ENCODE results near the gene LYRM4.

Gene LYRM4

DNA sequence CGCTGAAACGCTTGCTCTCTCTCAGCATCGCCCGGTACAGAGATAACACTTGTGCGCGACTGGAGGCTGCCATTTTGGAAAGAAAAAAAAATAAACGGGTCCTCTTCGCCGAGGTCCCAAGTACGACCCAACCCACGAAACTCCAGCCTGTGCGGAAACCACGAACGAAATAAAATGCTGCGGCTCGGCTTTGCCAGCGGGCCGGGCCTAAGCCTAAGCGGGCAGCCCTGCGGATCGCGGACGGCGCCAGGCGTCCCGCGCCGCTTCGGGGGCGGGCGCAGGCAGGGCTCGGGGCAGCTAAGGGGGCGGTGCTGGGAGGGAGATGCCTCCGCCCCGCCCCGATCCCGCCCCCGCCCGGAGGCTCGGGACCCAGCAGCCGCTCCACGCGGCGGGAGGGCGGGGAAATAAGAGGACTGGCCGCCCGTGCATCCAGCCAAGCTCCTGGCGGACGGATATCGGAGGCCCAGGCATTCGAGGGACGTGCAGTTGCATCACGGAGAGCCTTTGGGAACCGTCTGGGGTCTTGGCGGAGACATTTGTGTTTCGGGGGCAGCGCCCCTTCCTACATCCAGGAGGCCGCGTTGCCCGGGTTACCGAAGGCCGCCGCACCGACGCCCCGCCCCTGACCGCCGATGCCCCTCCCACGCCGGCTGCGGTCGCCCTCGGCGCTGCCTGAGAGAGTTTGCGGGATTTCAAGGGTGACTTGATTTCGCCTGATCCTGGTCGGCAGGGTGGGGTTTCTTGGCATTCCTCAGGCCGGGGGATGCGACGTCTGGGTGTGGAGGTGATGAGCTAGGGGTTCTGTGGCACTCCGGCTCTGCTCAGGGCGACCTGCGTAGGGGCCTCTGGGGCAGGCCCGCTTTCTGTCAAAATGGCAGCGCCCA, at the start of gene LYRM4, which contains the start of gene FARS2:
Gene LYRM4 (minus strand): TSS at position 290 of the 884 bp plus-strand sequence. CDS start 217 bp downstream, at position 73.
Gene FARS2 (plus strand): TSS at position 853 of the 884 bp plus-strand sequence.
- Mint-ChIP-seq H3K4me3 (peak within 1 kb of the TSS; percentile 96), H3K9me3 (no peaks in the 10 kb centered on the region), H3K36me3 (peaks cover 26% of the 10 kb centered on the region), H3K27ac (peak within 1 kb of the TSS; percentile 100), H3K4me1 (peaks cover 28% of the 10 kb centered on the region)
- ATAC-seq = peak; percentile 91
- DNase-seq (ENCODE audit: low spot score in 2 of 2) = peak; percentile 96 to 97

DNA sequence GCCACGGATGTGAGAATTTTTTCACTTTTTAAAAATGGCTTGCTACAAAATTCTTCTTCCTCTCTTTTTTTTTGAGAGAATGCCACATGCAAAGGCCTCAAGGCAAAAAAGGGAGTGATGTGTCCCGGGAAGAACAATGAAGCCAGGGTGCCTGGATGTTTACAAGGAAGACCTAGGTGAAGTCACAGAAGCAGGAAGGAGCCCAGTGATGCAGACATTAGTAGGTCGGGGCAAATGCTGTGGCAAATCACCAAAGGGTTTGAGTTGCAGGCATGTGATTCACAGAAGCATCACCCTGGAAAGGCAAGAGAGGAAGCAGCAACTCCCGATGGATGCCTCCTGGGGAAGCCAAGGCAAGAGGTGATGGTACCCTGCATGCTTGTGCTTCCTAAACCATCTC, 47.3 kb upstream of the LYRM4 start:
- Mint-ChIP-seq H3K9me3 (no peaks in the 10 kb centered on the region), H3K27ac (no peak overlapping the region)
- no peak for DNase-seq (ENCODE audit: low spot score in 2 of 2)

DNA sequence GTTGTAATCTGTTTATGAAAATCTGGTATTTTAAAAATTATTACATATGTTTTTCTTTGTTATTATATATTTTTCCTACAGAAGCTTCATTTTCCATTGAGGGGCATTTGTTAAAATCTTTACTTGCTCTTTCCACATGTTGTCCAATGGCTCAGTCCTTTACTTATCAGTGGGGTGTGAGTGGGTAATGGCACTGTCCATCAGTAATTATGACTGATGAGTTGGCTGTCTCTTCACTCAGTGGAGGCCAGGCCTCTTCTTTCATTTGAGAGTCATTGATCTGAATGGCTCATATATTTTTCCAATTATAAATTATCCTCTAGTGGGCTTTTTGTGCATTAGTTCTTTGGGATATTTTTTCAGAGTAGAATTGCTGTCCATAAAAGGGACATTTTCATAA, 46.3 kb upstream of the LYRM4 start:
- H3K9me3 Mint-ChIP-seq = no peaks in the 10 kb centered on the region
- H3K4me3 Mint-ChIP-seq = no peak overlapping the region
- DNase-seq (ENCODE audit: low spot score in 2 of 2) (no peak), ATAC-seq (no peak)
- H3K4me1 Mint-ChIP-seq = peaks cover 26% of the 10 kb centered on the region
- no peaks in the 10 kb centered on the region for H3K36me3 Mint-ChIP-seq
- no peak overlapping the region for H3K27ac Mint-ChIP-seq

More for the DNA sequence above, 47.3 kb upstream of the LYRM4 start:
- no peak for ATAC-seq
- Mint-ChIP-seq H3K36me3 (no peaks in the 10 kb centered on the region), H3K4me3 (no peak overlapping the region), H3K4me1 (peaks cover 16% of the 10 kb centered on the region)

DNA sequence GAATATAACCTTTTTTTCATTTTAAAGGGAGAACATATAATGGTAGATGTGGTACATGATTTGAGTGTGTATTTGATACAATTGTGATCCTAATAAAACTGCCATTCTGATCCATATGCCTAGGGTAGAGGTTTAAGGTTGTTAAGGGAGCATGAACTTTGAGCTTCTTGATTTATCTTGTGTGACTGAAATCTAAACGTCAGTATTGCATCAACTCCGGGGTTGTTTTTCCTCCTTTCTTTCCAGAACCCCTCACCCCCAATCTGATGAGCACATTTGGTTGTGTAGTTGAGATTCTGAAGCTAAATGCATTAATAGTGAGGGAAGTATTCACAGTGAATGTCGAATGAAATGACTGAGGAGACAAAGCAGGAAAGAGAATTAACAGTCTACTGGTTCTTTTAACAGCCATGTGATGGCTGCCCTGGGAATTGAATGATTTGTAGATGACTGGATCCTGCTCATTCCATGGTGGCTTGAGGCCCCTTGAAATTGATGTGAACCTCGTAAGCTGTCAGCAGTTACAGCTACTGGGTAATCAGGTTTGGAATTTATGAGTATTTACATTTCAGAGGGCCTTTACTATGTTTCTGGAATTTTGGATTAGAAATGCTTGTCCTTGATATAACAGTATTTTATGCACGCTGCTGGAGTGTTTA, 45.3 kb upstream of the LYRM4 start:
- ATAC-seq (no peak), DNase-seq (ENCODE audit: low spot score in 2 of 2) (no peak)

DNA sequence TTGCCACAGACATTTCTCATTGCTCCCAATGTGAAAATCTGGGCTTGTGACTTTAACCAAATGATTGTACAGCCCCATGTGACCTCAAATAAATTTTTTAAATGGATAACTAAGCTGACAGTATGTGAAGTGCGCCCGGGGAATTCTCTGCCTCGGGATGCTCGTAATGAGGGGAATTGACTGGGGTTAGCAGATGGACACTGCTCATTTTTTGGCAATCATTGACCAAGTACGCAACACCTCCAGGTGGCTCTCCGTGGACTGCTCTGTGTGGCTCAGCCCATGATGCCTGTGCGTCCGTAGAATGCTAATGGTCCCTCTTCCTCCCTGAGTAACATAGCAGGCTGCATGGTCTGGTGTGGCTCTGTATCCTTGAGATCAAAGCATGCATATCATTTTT, 42.9 kb upstream of the LYRM4 start:
- Mint-ChIP-seq H3K36me3 (no peaks in the 10 kb centered on the region), H3K4me1 (peaks cover 47% of the 10 kb centered on the region), H3K4me3 (peak overlapping the region; percentile 60), H3K9me3 (no peaks in the 10 kb centered on the region), H3K27ac (peak overlapping the region; percentile 67)
- DNase-seq (ENCODE audit: low spot score in 2 of 2) = no peak
- ATAC-seq = no peak

More for the DNA sequence above, 45.3 kb upstream of the LYRM4 start:
- Mint-ChIP-seq H3K36me3 (no peaks in the 10 kb centered on the region), H3K9me3 (no peaks in the 10 kb centered on the region), H3K4me1 (peaks cover 35% of the 10 kb centered on the region), H3K27ac (no peak overlapping the region), H3K4me3 (no peak overlapping the region)

DNA sequence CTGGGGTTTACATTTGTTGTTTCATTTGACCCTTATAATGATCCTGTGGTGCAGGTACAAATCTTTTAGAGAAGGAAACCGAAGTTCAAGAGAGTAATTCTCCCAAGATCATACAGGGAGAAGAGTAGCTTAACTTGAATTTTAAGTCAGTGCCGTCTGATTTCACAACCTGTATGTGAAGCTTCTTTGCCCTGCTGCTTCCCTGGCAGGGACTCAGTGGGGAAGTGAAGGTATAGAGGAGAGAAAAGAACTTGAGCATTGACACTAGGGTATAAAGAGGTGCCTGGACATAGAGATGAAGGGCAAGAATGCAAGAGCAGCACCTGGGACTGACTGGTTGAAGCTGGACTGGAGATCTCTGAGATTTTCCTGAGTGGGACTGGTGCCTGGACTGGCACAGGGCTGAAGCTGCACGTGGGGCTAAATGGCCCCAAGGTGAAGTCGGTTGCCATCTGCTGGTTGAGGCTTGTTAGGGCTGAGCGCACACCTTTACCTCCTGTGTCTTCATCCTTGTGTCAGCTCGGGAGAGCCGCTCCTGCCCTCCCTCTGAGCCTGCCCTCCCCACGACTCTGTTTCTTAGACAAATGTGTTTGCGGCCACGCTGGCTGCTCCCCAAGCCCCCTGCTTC, 42.4 kb upstream of the LYRM4 start:
- Mint-ChIP-seq H3K27ac (peak overlapping the region; percentile 67), H3K4me1 (peaks cover 47% of the 10 kb centered on the region), H3K4me3 (peak overlapping the region; percentile 60), H3K36me3 (no peaks in the 10 kb centered on the region), H3K9me3 (no peaks in the 10 kb centered on the region)
- ATAC-seq (peak; percentile 74), DNase-seq (ENCODE audit: low spot score in 2 of 2) (peak; percentile 42 to 75)

DNA sequence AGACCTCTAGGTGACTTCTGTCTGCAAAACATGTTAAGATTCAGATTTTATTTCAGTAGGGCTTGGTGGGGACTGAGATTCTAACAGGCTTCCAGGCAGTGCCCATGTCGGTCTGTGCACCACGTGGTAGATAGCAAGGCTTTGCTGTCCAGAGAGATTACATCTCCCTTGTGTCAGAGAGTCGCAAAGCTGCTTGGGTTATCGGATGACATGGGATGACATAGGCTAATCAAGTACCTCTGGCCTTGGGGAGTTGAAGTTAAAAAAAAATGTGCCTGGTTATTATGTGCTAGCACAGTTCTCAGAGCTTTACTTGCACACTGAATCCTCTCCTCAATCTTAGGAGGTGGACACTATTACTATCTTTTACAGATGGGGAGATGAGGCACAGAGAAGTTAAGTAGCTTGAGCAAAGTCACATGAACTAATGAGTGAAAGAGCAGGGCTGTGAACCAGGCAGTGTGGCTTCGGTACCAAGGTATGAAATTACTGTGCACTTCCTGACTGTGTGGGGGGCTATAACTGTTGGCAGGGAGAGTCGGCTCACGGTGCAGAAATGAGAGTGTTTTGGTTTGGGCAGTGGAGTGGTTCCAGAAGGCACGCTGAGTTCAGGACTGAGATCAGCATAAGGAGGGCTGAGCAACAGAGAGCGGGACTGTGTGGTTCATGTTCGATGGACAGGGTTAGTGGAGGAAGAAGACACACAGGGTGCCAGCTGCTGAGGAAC, 41.6 kb upstream of the LYRM4 start:
- H3K9me3 Mint-ChIP-seq = no peaks in the 10 kb centered on the region
- no peaks in the 10 kb centered on the region for H3K36me3 Mint-ChIP-seq
- peaks cover 47% of the 10 kb centered on the region for H3K4me1 Mint-ChIP-seq
- DNase-seq (ENCODE audit: low spot score in 2 of 2) = peak; percentile 35 to 84
- peak; percentile 97 for ATAC-seq
- peak overlapping the region; percentile 60 for H3K4me3 Mint-ChIP-seq
- peak overlapping the region; percentile 67 for H3K27ac Mint-ChIP-seq

DNA sequence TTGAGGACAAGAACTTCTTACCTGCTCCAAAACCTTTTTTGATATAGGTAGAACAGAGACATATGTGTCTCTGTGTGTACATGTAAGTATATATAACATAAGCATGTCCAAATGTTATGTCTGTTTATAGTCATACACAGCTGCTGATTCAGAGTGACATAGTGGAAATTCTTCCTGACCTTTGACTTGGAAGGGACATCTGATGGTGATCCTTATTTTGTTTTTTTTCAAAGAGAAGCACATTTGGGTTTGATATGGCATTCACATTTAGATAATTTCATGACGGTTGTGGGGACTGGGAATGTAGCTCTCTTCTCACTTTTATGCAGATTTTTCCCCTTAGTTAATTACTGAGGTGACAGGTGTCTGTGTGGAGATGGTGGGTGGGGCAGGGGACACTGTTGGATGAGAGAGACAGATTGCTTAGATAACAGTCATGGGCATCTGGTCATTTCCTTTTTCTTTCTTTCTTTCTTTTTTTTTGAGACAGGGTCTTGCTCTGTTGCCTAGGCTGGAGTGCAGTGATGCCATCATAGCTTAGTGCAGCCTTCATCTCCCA, 39.5 kb upstream of the LYRM4 start:
- peak overlapping the region; percentile 5 for H3K27ac Mint-ChIP-seq

DNA sequence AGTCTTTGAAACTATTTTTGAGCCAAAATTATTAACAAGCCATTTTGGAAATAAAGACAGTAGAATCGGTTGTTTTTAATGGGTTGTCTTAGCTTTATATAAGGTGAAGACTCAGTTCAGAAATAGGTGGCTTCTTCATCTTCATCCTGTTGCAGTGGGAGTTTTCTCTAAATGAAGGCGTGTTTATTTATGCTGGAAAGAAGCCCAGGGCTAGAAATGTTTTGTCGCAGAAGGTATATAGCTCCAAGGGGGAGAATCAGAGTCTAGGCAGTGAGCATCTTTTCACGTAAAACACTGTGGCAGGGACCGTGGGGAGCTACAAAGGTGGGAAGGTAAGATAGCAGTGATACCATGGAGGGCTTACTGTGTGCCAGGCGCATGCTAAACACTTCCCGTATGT, 34.9 kb upstream of the LYRM4 start:
- no peaks in the 10 kb centered on the region for H3K9me3 Mint-ChIP-seq
- DNase-seq (ENCODE audit: low spot score in 2 of 2) (no peak), ATAC-seq (no peak)
- H3K4me1 Mint-ChIP-seq = peaks cover 47% of the 10 kb centered on the region
- no peak overlapping the region for H3K4me3 Mint-ChIP-seq
- no peaks in the 10 kb centered on the region for H3K36me3 Mint-ChIP-seq
- no peak overlapping the region for H3K27ac Mint-ChIP-seq

More for the DNA sequence above, 39.5 kb upstream of the LYRM4 start:
- H3K4me1 Mint-ChIP-seq = peaks cover 43% of the 10 kb centered on the region
- H3K36me3 Mint-ChIP-seq = no peaks in the 10 kb centered on the region
- ATAC-seq = no peak
- no peak for DNase-seq (ENCODE audit: low spot score in 2 of 2)
- H3K9me3 Mint-ChIP-seq = no peaks in the 10 kb centered on the region
- no peak overlapping the region for H3K4me3 Mint-ChIP-seq

DNA sequence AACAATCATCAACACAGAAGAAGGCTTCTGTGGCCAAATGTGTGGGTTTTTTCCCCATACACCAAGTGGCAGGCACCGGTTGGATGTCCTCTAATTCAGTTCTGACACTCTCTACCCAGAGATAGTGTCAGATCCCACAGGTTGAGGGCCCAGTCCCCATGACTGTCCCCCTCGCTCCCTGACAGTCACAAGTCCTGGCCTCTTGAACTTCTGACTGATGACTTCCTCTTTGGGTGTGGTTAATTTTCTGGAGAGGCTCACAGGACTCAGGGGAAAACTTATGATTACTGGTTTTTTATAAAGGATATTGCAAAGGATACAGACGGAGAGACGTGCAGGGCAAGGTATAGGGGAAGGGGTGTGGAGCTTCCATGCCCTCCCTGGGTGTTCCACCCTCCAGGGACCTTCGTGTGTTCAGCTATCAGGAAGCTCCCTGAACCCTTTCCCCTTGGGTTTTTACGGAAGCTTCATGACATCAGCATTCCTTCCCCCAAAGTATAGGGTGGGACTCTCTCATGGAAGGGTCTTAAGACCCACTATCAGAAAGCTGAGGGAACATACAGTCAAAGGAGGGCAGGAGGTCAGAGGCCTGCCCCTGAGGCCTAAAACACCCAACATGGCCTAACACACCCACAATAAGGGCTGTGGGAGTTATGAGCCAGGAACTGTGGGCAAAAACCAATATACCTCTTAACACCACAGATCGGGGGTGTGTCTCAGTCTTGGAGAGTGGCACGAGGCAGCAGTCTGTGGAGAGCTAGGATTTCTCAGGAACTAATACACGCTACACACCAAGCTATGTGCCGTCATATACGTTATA, 33.9 kb upstream of the LYRM4 start:
- Mint-ChIP-seq H3K4me3 (no peak overlapping the region), H3K4me1 (peaks cover 41% of the 10 kb centered on the region), H3K27ac (peak overlapping the region; percentile 63)

DNA sequence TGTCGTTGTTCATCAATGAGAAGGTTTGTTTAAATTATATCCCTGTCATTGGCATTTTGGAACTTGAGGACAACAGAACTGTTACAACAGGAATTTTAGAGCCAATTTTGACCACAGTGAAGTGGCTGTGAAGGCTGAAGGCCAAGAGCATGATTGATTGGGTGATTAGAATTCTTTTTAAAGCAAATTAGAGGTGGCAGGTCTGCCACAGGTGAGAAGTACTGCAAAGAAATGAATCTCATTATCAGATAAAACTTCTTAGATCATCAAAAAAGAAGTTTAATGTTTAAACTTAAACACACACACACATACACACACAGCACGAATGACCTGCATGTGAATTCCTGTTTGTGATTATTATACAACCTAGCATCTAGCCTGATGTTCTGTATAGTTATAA, 32.9 kb upstream of the LYRM4 start:
- peak overlapping the region; percentile 63 for H3K27ac Mint-ChIP-seq
- no peak overlapping the region for H3K4me3 Mint-ChIP-seq
- no peak for ATAC-seq
- peaks cover 41% of the 10 kb centered on the region for H3K4me1 Mint-ChIP-seq
- no peaks in the 10 kb centered on the region for H3K9me3 Mint-ChIP-seq
- H3K36me3 Mint-ChIP-seq = no peaks in the 10 kb centered on the region
- no peak for DNase-seq (ENCODE audit: low spot score in 2 of 2)

More for the DNA sequence above, 33.9 kb upstream of the LYRM4 start:
- ATAC-seq = peak; percentile 81
- no peak for DNase-seq (ENCODE audit: low spot score in 2 of 2)
- Mint-ChIP-seq H3K9me3 (no peaks in the 10 kb centered on the region), H3K36me3 (no peaks in the 10 kb centered on the region)

DNA sequence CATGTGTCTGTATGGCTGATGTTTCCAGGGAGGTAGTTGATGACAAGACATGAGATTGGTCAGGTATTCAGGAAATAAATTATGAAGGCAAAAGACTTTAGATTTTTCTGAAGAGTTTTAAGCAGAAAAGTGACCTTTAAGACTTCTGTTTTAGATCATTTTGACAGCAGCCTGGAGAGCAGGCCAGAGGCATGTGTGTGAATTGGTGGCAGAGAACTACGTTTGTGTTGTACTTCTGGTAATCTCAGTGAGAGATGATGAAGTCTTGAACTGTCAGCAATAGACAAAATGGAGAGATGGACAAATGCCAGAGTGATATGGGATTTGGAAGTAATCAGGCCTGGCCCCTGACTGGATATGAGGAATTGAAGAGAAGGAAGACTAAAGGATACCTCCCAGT, 31.4 kb upstream of the LYRM4 start:
- peaks cover 53% of the 10 kb centered on the region for H3K4me1 Mint-ChIP-seq
- ATAC-seq = no peak
- H3K27ac Mint-ChIP-seq = no peak overlapping the region
- H3K4me3 Mint-ChIP-seq = no peak overlapping the region
- no peaks in the 10 kb centered on the region for H3K9me3 Mint-ChIP-seq
- no peak for DNase-seq (ENCODE audit: low spot score in 2 of 2)
- H3K36me3 Mint-ChIP-seq = no peaks in the 10 kb centered on the region

DNA sequence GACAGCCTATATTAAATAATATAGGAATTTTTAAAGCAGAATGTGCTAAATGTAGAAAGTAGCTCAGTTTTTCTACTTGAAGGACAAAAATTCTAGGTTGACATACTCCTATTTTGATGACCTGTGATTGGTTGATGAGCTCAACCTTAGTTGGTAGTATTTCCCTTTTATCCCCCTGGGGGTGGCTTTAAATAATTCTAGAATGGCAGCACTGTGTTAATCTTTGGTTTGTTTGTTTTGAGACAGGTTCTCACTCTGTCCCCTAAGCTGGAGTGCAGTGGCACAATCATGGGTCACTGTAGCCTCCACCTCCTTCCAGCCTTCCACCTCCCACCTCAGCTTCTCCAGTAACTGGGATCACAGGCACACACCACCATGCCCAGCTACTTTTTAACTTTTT, 29.8 kb upstream of the LYRM4 start:
- no peak for ATAC-seq
- H3K4me1 Mint-ChIP-seq = peaks cover 59% of the 10 kb centered on the region

DNA sequence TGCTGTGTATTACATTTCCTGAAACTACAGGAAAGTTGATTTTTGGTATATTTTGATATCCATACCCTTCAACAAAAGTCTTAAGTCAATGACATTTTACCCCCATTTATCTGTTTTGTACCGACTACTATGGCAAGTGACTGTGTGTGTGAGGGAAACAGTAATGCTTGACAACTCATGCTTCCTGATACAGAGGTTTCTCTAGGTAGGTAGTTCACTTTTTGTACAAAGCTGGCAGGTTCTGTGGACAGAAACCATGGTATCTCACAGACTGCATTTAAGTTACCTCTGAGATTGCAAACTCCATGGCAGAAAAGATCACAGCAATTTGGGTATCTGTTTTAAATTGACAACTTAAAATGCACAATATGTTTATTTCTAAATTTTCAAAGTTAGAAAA, 29.3 kb upstream of the LYRM4 start:
- Mint-ChIP-seq H3K4me1 (peaks cover 61% of the 10 kb centered on the region), H3K36me3 (no peaks in the 10 kb centered on the region), H3K4me3 (no peak overlapping the region), H3K9me3 (no peaks in the 10 kb centered on the region), H3K27ac (no peak overlapping the region)
- DNase-seq (ENCODE audit: low spot score in 2 of 2) (no peak), ATAC-seq (no peak)

More for the DNA sequence above, 29.8 kb upstream of the LYRM4 start:
- no peak for DNase-seq (ENCODE audit: low spot score in 2 of 2)
- no peak overlapping the region for H3K27ac Mint-ChIP-seq
- H3K4me3 Mint-ChIP-seq = no peak overlapping the region
- H3K36me3 Mint-ChIP-seq = no peaks in the 10 kb centered on the region
- no peaks in the 10 kb centered on the region for H3K9me3 Mint-ChIP-seq
